Fibroblast of skin of back (primary cell): Measurements from ENCODE around the gene ANKS1B.
"Not testable (repeated sequence)": the region's sequence is repeated elsewhere in the genome, so short reads cannot be mapped to it uniquely, and the experiment has no call there.

Source experiments
- DNase-seq: peaks from one replicate; pipeline ENCODE4 v3.0.0-alpha.2; 2013

Gene ANKS1B

GRCh38 chr12:99861731-99862130 is 123.0 kb downstream of the ANKS1B start:
- no peak for DNase-seq

GRCh38 chr12:99859126-99859525 is 125.6 kb downstream of the ANKS1B start:
- no peak for DNase-seq

GRCh38 chr12:99852666-99853065 is 132.1 kb downstream of the ANKS1B start:
- no peak for DNase-seq

GRCh38 chr12:99847936-99848335 is 136.8 kb downstream of the ANKS1B start:
- no peak for DNase-seq

GRCh38 chr12:99834710-99835109 is 150.0 kb downstream of the ANKS1B start:
- no peak for DNase-seq

GRCh38 chr12:99833397-99833796 is 151.3 kb downstream of the ANKS1B start:
- DNase-seq: no peak

- DNase-seq: no peak
Measured at GRCh38 chr12:99824900-99825542, 159.7 kb downstream of the ANKS1B start.

GRCh38 chr12:99822273-99822672 is 162.5 kb downstream of the ANKS1B start:
- no peak for DNase-seq

- peak; percentile 12 for DNase-seq
Measured at GRCh38 chr12:99810718-99811593, 173.8 kb downstream of the ANKS1B start.

- DNase-seq: no peak
Measured at GRCh38 chr12:99809909-99810308, 174.8 kb downstream of the ANKS1B start.

- no peak for DNase-seq
Measured at GRCh38 chr12:99806304-99806703, 178.4 kb downstream of the ANKS1B start.

- DNase-seq: no peak
Measured at GRCh38 chr12:99804715-99805114, 180.0 kb downstream of the ANKS1B start.

GRCh38 chr12:99800605-99801004 is 184.1 kb downstream of the ANKS1B start:
- DNase-seq: no peak

GRCh38 chr12:99797931-99798330 is 186.8 kb downstream of the ANKS1B start:
- DNase-seq: not testable (repeated sequence)

GRCh38 chr12:99783421-99783820 is 201.3 kb downstream of the ANKS1B start:
- no peak for DNase-seq

- peak; percentile 4 for DNase-seq
Measured at GRCh38 chr12:99772274-99772673, 212.5 kb downstream of the ANKS1B start.

- DNase-seq: no peak
Measured at GRCh38 chr12:99771659-99772058, 213.1 kb downstream of the ANKS1B start.

GRCh38 chr12:99769396-99769980 is 215.2 kb downstream of the ANKS1B start:
- no peak for DNase-seq

- no peak for DNase-seq
Measured at GRCh38 chr12:99768758-99769157, 216.0 kb downstream of the ANKS1B start.

GRCh38 chr12:99767809-99768208 is 216.9 kb downstream of the ANKS1B start:
- DNase-seq: peak; percentile 16

GRCh38 chr12:99766408-99766807 is 218.3 kb downstream of the ANKS1B start:
- DNase-seq: no peak

- no peak for DNase-seq
Measured at GRCh38 chr12:99765469-99766114, 219.1 kb downstream of the ANKS1B start.

GRCh38 chr12:99759444-99759843 is 225.3 kb downstream of the ANKS1B start:
- DNase-seq: no peak
